HG02588 (cell line): Measurements from ENCODE around the gene LCLAT1.
"Not testable (repeated sequence)": the region's sequence is repeated elsewhere in the genome, so short reads cannot be mapped to it uniquely, and the experiment has no call there.

Experiments
- ATAC-seq: cut with Tn5 transposase; IDR thresholded peaks from one replicate; pipeline ENCODE4 v1.9.1; 2021; ENCODE audit warnings: mild to moderate bottlenecking, moderate library complexity; ENCODE audit not compliant: unreplicated experiment

LCLAT1 gene

GRCh38 chr2:30512243-30512886 lies 65.3 kb downstream of the LCLAT1 start:
- ATAC-seq: no peak

GRCh38 chr2:30513649-30514048 lies 66.6 kb downstream of the LCLAT1 start:
- ATAC-seq: not testable (repeated sequence)

GRCh38 chr2:30514134-30514847 lies 67.2 kb downstream of the LCLAT1 start:
- no peak for ATAC-seq

- ATAC-seq: no peak
Measured at GRCh38 chr2:30514848-30515435, 67.9 kb downstream of the LCLAT1 start.

- ATAC-seq: no peak
Measured at GRCh38 chr2:30516166-30516565, 69.1 kb downstream of the LCLAT1 start.

- no peak for ATAC-seq
Measured at GRCh38 chr2:30519796-30520195, 72.8 kb downstream of the LCLAT1 start.

- ATAC-seq: no peak
Measured at GRCh38 chr2:30522421-30522820, 75.4 kb downstream of the LCLAT1 start.

- no peak for ATAC-seq
Measured at GRCh38 chr2:30527411-30527810, 80.4 kb downstream of the LCLAT1 start.

- no peak for ATAC-seq
Measured at GRCh38 chr2:30527859-30528258, 80.8 kb downstream of the LCLAT1 start.

GRCh38 chr2:30530346-30530745 lies 83.3 kb downstream of the LCLAT1 start:
- no peak for ATAC-seq

GRCh38 chr2:30541680-30542079 lies 94.6 kb downstream of the LCLAT1 start:
- no peak for ATAC-seq

GRCh38 chr2:30545875-30546274 lies 98.8 kb downstream of the LCLAT1 start:
- ATAC-seq: no peak

- no peak for ATAC-seq
Measured at GRCh38 chr2:30548386-30548785, 101.3 kb downstream of the LCLAT1 start.

GRCh38 chr2:30549096-30549495 lies 102.0 kb downstream of the LCLAT1 start:
- ATAC-seq: no peak

- no peak for ATAC-seq
Measured at GRCh38 chr2:30559544-30560275, 112.7 kb downstream of the LCLAT1 start.

GRCh38 chr2:30561349-30561748 lies 114.3 kb downstream of the LCLAT1 start:
- no peak for ATAC-seq

GRCh38 chr2:30565851-30566358 lies 118.9 kb downstream of the LCLAT1 start:
- no peak for ATAC-seq

GRCh38 chr2:30566631-30567030 lies 119.6 kb downstream of the LCLAT1 start:
- no peak for ATAC-seq

GRCh38 chr2:30567317-30567716 lies 120.3 kb downstream of the LCLAT1 start:
- ATAC-seq: no peak

GRCh38 chr2:30569946-30570345 lies 122.9 kb downstream of the LCLAT1 start:
- ATAC-seq: no peak

- no peak for ATAC-seq
Measured at GRCh38 chr2:30577151-30577550, 130.1 kb downstream of the LCLAT1 start.
